Heart right ventricle (tissue), 16 donors: Measurements from ENCODE around the gene PPP1R10. TPM values are rescaled to one million over a fixed set of nuclear protein-coding genes. Genes with fewer than 3 reads are reported as not detected.
A peak's percentile ranks its signal among the peaks of the same experiment; 100 is the strongest.

Source experiments
- ATAC-seq, 8 donors: fragments of 200-7000 bp; cut with Tn5 transposase; one replicate each; pipeline ENCODE4 v1.9.1; 2020; ENCODE audit warnings: mild to moderate bottlenecking in 8 of 8, moderate library complexity in 8 of 8, moderate number of reproducible peaks in 1 of 8
- DNase-seq, 2 donors: peaks; one replicate each; pipeline ENCODE4 v3.0.0-alpha.2; 2020
- H3K27ac ChIP-seq, 10 donors: fragments of 200-600 bp; sonication (generic) in 2 of 10; one replicate each; pipeline versions ENCODE4 v1.5.0 to v1.8.0; 2020 to 2022; ENCODE audit warnings: mild to moderate bottlenecking in 3 of 10
- H3K27me3 ChIP-seq, 7 donors: fragments of 200-600 bp; one replicate each; pipeline ENCODE4 v1.8.0; 2021 to 2022; ENCODE audit warnings: mild to moderate bottlenecking in 2 of 7
- H3K36me3 ChIP-seq, 9 donors: fragments of 200-600 bp; sonication (generic) in 1 of 9; one replicate each; pipeline versions ENCODE4 v1.5.0 to v1.8.0; 2020 to 2022; ENCODE audit warnings: mild to moderate bottlenecking in 2 of 9
- H3K4me1 ChIP-seq, 9 donors: fragments of 200-600 bp; sonication (generic) in 1 of 9; one replicate each; pipeline versions ENCODE4 v1.5.0 to v1.8.0; 2020 to 2022; ENCODE audit warnings: mild to moderate bottlenecking in 4 of 9
- H3K4me3 ChIP-seq, 10 donors: fragments of 200-600 bp; sonication (generic) in 2 of 10; one replicate each; pipeline versions ENCODE4 v1.5.0 to v1.8.0; 2020 to 2022; ENCODE audit warnings: mild to moderate bottlenecking in 7 of 10, moderate library complexity in 2 of 10
- H3K9me3 ChIP-seq, 11 donors: fragments of 200-600 bp in 10 of 11; sonication (generic) in 2 of 11; one replicate each; pipeline versions ENCODE4 v1.5.0 to v1.8.0; 2013 to 2022; ENCODE audit warnings: mild to moderate bottlenecking in 2 of 11, control low read depth in 1 of 11, moderate library complexity in 1 of 11
- CTCF ChIP-seq, 9 donors: fragments of 200-600 bp; sonication (generic) in 2 of 9; IDR thresholded peaks; one replicate each; pipeline versions ENCODE4 v1.5.0 to v1.8.0; 2021 to 2022; ENCODE audit warnings: antibody characterized with exemption in 9 of 9, mild to moderate bottlenecking in 5 of 9, moderate library complexity in 1 of 9
- WGBS, 2 donors: extraction: QIAGEN DNeasy Blood & Tissue Kit; methylation state at CpG; one replicate each; pipeline ENCODE4 v1.1.7; 2013; ENCODE audit warnings: inconsistent platforms in 1 of 2; 5-methylcytosine and 5-hydroxymethylcytosine counted together
- intact Hi-C, 10 donors: fragments of 100-400 bp; cut with DNase I; formaldehyde crosslinking; loops; one replicate each; pipeline versions ENCODE4 v1.11.1 to v1.14.2; 2022
- polyA plus RNA-seq, 2 donors: library from polyadenylated mRNA; stranded (reverse); fragments of 200-250 nt; gene quantifications; one replicate each; pipeline ENCODE4 v1.2.3, GENCODE V29; 2013
- total RNA-seq, 10 donors: library from RNA; stranded (reverse); fragmentation: NEBNext Ultra II Directional in 3 of 10; extraction: Animal tissue kit (Norgen Biotek cat#: 25700) in 3 of 10; gene quantifications; one replicate each; pipeline versions ENCODE4 v1.2.1 to v1.2.4, GENCODE V29; 2021 to 2023
- donor health status: Arrhythmogenic right ventricular cardiomyopathy.
- donor health status: ischemic (EF 13 %, LVEDD 7.1; RV severe dilation, severe dysfunction).
- donor health status: healthy with polysubstance abuse.
- donor health status: DM: no; HTN: yes; CAD: no.
- donor health status: DM: no; HTN: no; CAD: no.
- donor health status: ischemic (EF 25% LVEDD 6.9; RV normal size, moderate dysfunction).
- donor health status: ischemic (EF 25% LVEDD 5.7; RV mildly dilated, moderate dysfunction).
- donor health status: healthy.
- donor health status: DM: yes; HTN: yes; CAD: no.
- donor health status: Ischemic cardiomyopathy.
- donor health status: ischemic (EF 35%, LVEDD 5.7; RV mildly dilated, moderate dysfunction).
- donor health status: nonischemic (EF 11% LVEDD 7.7; RV severe dilation, severe dysfunction).
- donor health status: DM: yes; HTN: yes; CAD: no.
- donor health status: PGD.
- donor health status: ischemic (EF 29% LVEDD 5.4; RV normal size, mild dysfunction).
- donor health status: nonischemic (EF 23%, LVEDD 6.1; RV moderate dilation, normal function).

Gene PPP1R10
- total and polyA plus RNA-seq, 12 donors, result 7.8 to 51.1 (median 30.1) TPM

GRCh38 chr6:30572148-30572547, 44.9 kb downstream of the PPP1R10 start:
- Histone ChIP-seq H3K27ac (peak overlapping the region in 7 of 10 donors; percentile 82 to 94 (median 91)), H3K9me3 (no peaks in the 10 kb centered on the region), H3K36me3 (peaks cover 0 to 29% (median 2%) of the 10 kb centered on the region in 9 donors), H3K4me3 (peak overlapping the region; percentile 53 to 87 (median 72)), H3K27me3 (no peaks in the 10 kb centered on the region), H3K4me1 (peaks cover 10 to 38% (median 29%) of the 10 kb centered on the region in 9 donors)
- DNase-seq (no peak), ATAC-seq (no peak)
- intact Hi-C loops, result no loop called here
- TF ChIP-seq CTCF (IDR thresholded peaks at IDR 0.05), result no peak

GRCh38 chr6:30571762-30572082, 45.3 kb downstream of the PPP1R10 start:
- intact Hi-C loops, result loop anchor here in 4 of 10 donors (1.0 to 2.0 kb wide), 2 partner anchors 15 kb away; partner anchors contain the start of genes GNL1 (in 4 of the 4) and PRR3 (in 3 of the 4)
- WGBS, 2 donors, result 0 to 3% methylated on average over 8 of the region's 8 CpGs
- TF ChIP-seq CTCF (IDR thresholded peaks at IDR 0.05), result no peak

GRCh38 chr6:30571075-30571761, 45.8 kb downstream of the PPP1R10 start, which contains the start of gene ABCF1:
ABCF1 (plus strand) TSS chr6:30571442; CDS start chr6:30571488, 46 bp downstream.
- peaks cover 0 to 20% (median 2%) of the 10 kb centered on the region in 9 donors for H3K36me3 ChIP-seq
- TF ChIP-seq CTCF (IDR thresholded peaks at IDR 0.05), result no peak
- intact Hi-C loops, result loop anchor here in 4 of 10 donors (1.0 to 2.0 kb wide), 2 partner anchors 14 to 15 kb away; partner anchors contain the start of genes GNL1 (in 4 of the 4) and PRR3 (in 3 of the 4)
- no peaks in the 10 kb centered on the region for H3K9me3 ChIP-seq
- peak; percentile 98 to 100 (median 99) for ATAC-seq
- peak; percentile 97 to 99 for DNase-seq
- no peaks in the 10 kb centered on the region for H3K27me3 ChIP-seq
- peak within 1 kb of the TSS; percentile 57 to 94 (median 88) for H3K27ac ChIP-seq
- H3K4me3 ChIP-seq, result peak within 1 kb of the TSS; percentile 53 to 87 (median 72)
- peaks cover 10 to 38% (median 29%) of the 10 kb centered on the region in 9 donors for H3K4me1 ChIP-seq
- WGBS, 2 donors, result 0 to 1% methylated on average over 55 to 59 of the region's 59 CpGs

More at GRCh38 chr6:30571762-30572082, 45.3 kb downstream of the PPP1R10 start:
- Histone ChIP-seq H3K36me3 (peaks cover 0 to 25% (median 2%) of the 10 kb centered on the region in 9 donors), H3K27me3 (no peaks in the 10 kb centered on the region), H3K4me1 (peaks cover 10 to 38% (median 29%) of the 10 kb centered on the region in 9 donors), H3K9me3 (no peaks in the 10 kb centered on the region), H3K4me3 (peak overlapping the region; percentile 53 to 87 (median 72)), H3K27ac (peak overlapping the region; percentile 57 to 94 (median 88))
- peak in 1 of 8 donors; percentile 27 for ATAC-seq
- DNase-seq, result no peak

GRCh38 chr6:30570740-30571074, 46.3 kb downstream of the PPP1R10 start:
- intact Hi-C loops, result loop anchor here in 4 of 10 donors (1.0 to 2.0 kb wide), 2 partner anchors 14 kb away; partner anchors contain the start of genes GNL1 (in 4 of the 4) and PRR3 (in 3 of the 4)
- DNase-seq, result peak in 1 of 2 donors; percentile 22
- peak overlapping the region; percentile 53 to 87 (median 72) for H3K4me3 ChIP-seq
- peak; percentile 6 to 46 (median 24) for ATAC-seq
- TF ChIP-seq CTCF (IDR thresholded peaks at IDR 0.05), result no peak
- peaks cover 10 to 38% (median 29%) of the 10 kb centered on the region in 9 donors for H3K4me1 ChIP-seq
- H3K27ac ChIP-seq, result peak overlapping the region; percentile 45 to 94 (median 88)
- peaks cover 0 to 15% (median 0%) of the 10 kb centered on the region in 9 donors for H3K36me3 ChIP-seq
- H3K27me3 ChIP-seq, result no peaks in the 10 kb centered on the region
- WGBS, 2 donors, result 1% methylated on average over 18 of the region's 18 CpGs
- no peaks in the 10 kb centered on the region for H3K9me3 ChIP-seq
